Kidney epithelial cell (primary cell): ENCODE measurements around the gene FAM98C. TPM values are rescaled to one million over a fixed set of nuclear protein-coding genes. Genes with fewer than 3 reads are reported as not detected.
A peak's percentile ranks its signal among the peaks of the same experiment; 100 is the strongest.

ENCODE experiments used
- DNase-seq: peaks from one replicate; pipeline ENCODE4 v3.0.0-alpha.2; 2010; ENCODE audit warnings: low read depth
- H3K27me3 ChIP-seq: 2 replicates; pipeline ENCODE4 v1.6.0; 2011; ENCODE audit warnings: low read length; ENCODE audit not compliant: control insufficient read depth, insufficient read depth
- H3K36me3 ChIP-seq: 2 replicates; pipeline ENCODE4 v1.5.1; 2011; ENCODE audit warnings: low read length; ENCODE audit not compliant: control insufficient read depth, insufficient read depth
- H3K4me3 ChIP-seq: 2 replicates; pipeline ENCODE4 v1.5.1; 2011; ENCODE audit warnings: low read depth, mild to moderate bottlenecking, control low read depth, low read length
- CTCF ChIP-seq: IDR thresholded peaks from 2 replicates; pipeline ENCODE4 v1.5.1; 2011; ENCODE audit warnings: mild to moderate bottlenecking, moderate library complexity, low read length, control low read depth, inconsistent platforms; ENCODE audit not compliant: insufficient read depth, poor library complexity, severe bottlenecking
- total RNA-seq: library from RNA; depleted of rRNA; stranded (reverse); fragments of >200 nt; gene quantifications from 2 replicates; pipeline ENCODE4 v1.2.3, GENCODE V29; 2015

Gene FAM98C
- total RNA-seq, result 17.8 and 22.2 TPM in 2 replicates

DNA sequence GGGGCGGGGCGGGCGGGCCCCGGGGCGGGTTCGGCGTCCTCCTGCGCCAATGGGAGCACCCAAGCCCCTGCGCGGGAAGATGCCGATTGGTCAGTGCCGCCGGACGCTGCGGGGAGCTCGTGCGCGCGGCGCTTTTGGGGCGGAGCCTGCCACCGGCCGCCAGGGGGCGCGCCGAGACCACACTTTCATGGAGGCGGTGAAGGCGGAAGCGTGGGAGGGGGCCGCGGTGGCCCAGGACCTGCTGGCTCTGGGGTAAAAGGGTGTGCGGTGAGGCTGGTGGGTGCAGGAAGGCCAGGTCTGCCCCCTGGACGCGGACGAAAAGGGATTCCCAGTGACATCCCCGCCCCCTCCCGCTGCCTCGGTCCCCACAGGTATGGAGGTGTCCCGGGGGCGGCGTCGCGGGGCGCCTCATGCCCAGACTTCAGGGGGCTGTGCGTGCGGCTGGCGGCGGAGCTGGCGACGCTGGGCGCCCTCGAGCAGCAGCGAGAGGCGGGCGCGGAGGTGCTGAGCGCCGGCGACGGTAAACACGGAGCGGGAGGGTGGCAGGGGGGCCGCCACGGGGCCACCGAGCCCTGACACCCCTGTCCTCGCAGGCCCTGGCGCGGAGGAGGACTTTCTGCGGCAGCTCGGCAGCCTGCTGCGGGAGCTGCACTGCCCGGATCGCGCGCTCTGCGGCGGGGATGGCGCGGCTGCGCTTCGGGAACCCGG is at the start of gene FAM98C:
FAM98C (plus strand) TSS at position 127 of the 708 bp plus-strand sequence; CDS start at position 188, 61 bp downstream.
- peak; percentile 58 for TF ChIP-seq CTCF
- Histone ChIP-seq H3K36me3 (no peaks in the 10 kb centered on the region), H3K4me3 (peak within 1 kb of the TSS; percentile 90), H3K27me3 (peaks cover 2% of the 10 kb centered on the region)
- DNase-seq, result peak; percentile 81

DNA sequence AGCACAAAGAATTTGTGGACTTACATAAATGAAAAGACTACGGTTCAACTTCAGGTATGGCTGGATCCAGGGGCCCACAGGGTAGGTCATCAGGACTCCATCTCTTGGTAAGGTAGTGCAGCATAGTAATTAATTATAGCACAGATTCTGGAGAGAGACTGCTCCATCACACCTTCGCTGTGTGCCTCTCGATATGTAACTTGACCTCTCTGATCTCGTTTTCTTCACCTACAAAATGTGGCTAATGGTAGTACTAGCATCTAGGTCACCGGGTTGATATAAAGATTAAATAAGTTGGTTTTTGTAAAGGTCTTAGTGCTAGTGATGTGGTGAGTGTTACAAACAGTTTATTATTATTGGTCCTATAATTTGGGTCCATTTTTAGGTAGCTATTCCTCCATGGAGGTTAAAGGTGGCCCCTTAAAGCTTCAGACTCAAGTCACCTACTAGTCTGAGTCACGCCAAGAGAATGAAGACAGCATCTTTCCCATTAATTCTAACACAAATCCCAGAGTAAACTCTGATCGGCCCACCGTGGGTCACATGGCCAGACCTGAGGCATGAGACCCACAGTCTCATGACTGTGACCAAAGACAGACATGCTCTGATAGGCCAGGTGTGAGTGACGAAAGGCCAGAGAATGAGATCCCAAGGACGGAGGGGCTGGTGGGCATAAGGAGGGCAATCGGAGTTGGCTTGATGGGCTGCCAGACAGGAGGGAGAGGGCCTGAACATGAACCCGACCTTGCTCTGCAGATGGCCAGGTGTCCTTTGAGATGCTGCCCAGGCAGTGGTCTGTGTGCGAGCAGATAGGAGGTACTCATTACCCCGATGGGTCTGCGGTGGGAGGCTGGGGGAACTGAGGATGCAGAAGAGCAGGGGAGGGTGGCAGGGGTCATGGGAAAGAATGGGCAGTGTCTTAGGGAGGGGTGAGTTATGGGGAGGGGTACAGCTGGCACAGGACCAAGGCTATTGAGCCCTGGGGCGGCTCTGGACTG is 46.9 kb upstream of the FAM98C start:
- no peak for DNase-seq
- H3K36me3 ChIP-seq, result no peaks in the 10 kb centered on the region
- H3K27me3 ChIP-seq, result peaks cover 45% of the 10 kb centered on the region
- TF ChIP-seq CTCF, result no peak
- no peak overlapping the region for H3K4me3 ChIP-seq

GRCh38 chr19:38358071-38358470 is 44.8 kb upstream of the FAM98C start:
- TF ChIP-seq CTCF, result no peak
- DNase-seq, result no peak
- H3K27me3 ChIP-seq, result peaks cover 51% of the 10 kb centered on the region

GRCh38 chr19:38359242-38360021 is 43.5 kb upstream of the FAM98C start:
- TF ChIP-seq CTCF, result no peak
- no peak overlapping the region for H3K4me3 ChIP-seq
- H3K36me3 ChIP-seq, result no peaks in the 10 kb centered on the region
- no peak for DNase-seq
- peaks cover 50% of the 10 kb centered on the region for H3K27me3 ChIP-seq

More at GRCh38 chr19:38358071-38358470, 44.8 kb upstream of the FAM98C start:
- H3K4me3 ChIP-seq, result no peak overlapping the region
- H3K36me3 ChIP-seq, result no peaks in the 10 kb centered on the region

- TF ChIP-seq CTCF, result no peak
- no peak overlapping the region for H3K4me3 ChIP-seq
- peaks cover 47% of the 10 kb centered on the region for H3K27me3 ChIP-seq
- DNase-seq, result no peak
- H3K36me3 ChIP-seq, result no peaks in the 10 kb centered on the region
Observed at GRCh38 chr19:38360351-38360750, 42.5 kb upstream of the FAM98C start.
